Measurements from ENCODE around the gene PCSK1N. TPM values are rescaled to one million over a fixed set of nuclear protein-coding genes. Genes with fewer than 3 reads are reported as not detected.

The PCSK1N gene
- total and polyA plus RNA-seq, 2 experiments from 2014 or later: 7.1 to 8.7 TPM

- Histone ChIP-seq H3K9me3 (ENCODE audit: low read depth) (no peaks in the 10 kb centered on the region), H3K27ac (no peak overlapping the region), H3K36me3 (no peaks in the 10 kb centered on the region), H3K4me1 (ENCODE audit: low read depth) (no peaks in the 10 kb centered on the region), H3K4me3 (no peak overlapping the region), H3K27me3 (no peaks in the 10 kb centered on the region)
- DNase-seq (ENCODE audit: low read depth in 1 of 2, low spot score in 1 of 2): no peak
- TF ChIP-seq CTCF (IDR thresholded peaks at IDR 0.05; ENCODE audit: low read depth, low read length): no peak
Measured at GRCh38 chrX:48790477-48790876, 44.9 kb downstream of the PCSK1N start.

- H3K4me3 ChIP-seq: no peak overlapping the region
- H3K27ac ChIP-seq: no peak overlapping the region
- TF ChIP-seq CTCF (IDR thresholded peaks at IDR 0.05; ENCODE audit: low read depth, low read length): no peak
- DNase-seq (ENCODE audit: low read depth in 1 of 2, low spot score in 1 of 2): no peak
- no peaks in the 10 kb centered on the region for H3K9me3 ChIP-seq (ENCODE audit: low read depth)
- H3K27me3 ChIP-seq: no peaks in the 10 kb centered on the region
- H3K4me1 ChIP-seq (ENCODE audit: low read depth): no peaks in the 10 kb centered on the region
- no peaks in the 10 kb centered on the region for H3K36me3 ChIP-seq
Measured at GRCh38 chrX:48789366-48790220, 45.8 kb downstream of the PCSK1N start.

GRCh38 chrX:48787505-48788443 is 47.6 kb downstream of the PCSK1N start:
- Histone ChIP-seq H3K27me3 (no peaks in the 10 kb centered on the region), H3K27ac (no peak overlapping the region), H3K4me3 (no peak overlapping the region), H3K4me1 (ENCODE audit: low read depth) (no peaks in the 10 kb centered on the region), H3K36me3 (no peaks in the 10 kb centered on the region), H3K9me3 (ENCODE audit: low read depth) (no peaks in the 10 kb centered on the region)
- no peak for DNase-seq (ENCODE audit: low read depth in 1 of 2, low spot score in 1 of 2)
- no peak for TF ChIP-seq CTCF (IDR thresholded peaks at IDR 0.05; ENCODE audit: low read depth, low read length)

GRCh38 chrX:48786825-48787504 is 48.4 kb downstream of the PCSK1N start:
- TF ChIP-seq CTCF (IDR thresholded peaks at IDR 0.05; ENCODE audit: low read depth, low read length): no peak
- Histone ChIP-seq H3K4me1 (ENCODE audit: low read depth) (no peaks in the 10 kb centered on the region), H3K27me3 (no peaks in the 10 kb centered on the region), H3K27ac (no peak overlapping the region), H3K36me3 (no peaks in the 10 kb centered on the region), H3K4me3 (no peak overlapping the region), H3K9me3 (ENCODE audit: low read depth) (no peaks in the 10 kb centered on the region)
- no peak for DNase-seq (ENCODE audit: low read depth in 1 of 2, low spot score in 1 of 2)

- no peak for TF ChIP-seq CTCF (IDR thresholded peaks at IDR 0.05; ENCODE audit: low read depth, low read length)
- DNase-seq (ENCODE audit: low read depth in 1 of 2, low spot score in 1 of 2): no peak
- no peaks in the 10 kb centered on the region for H3K4me1 ChIP-seq (ENCODE audit: low read depth)
- no peak within 1 kb of the TSS for H3K4me3 ChIP-seq
- H3K9me3 ChIP-seq (ENCODE audit: low read depth): no peaks in the 10 kb centered on the region
- H3K36me3 ChIP-seq: no peaks in the 10 kb centered on the region
- no peaks in the 10 kb centered on the region for H3K27me3 ChIP-seq
- no peak within 1 kb of the TSS for H3K27ac ChIP-seq
Measured at GRCh38 chrX:48786341-48786800, 49.0 kb downstream of the PCSK1N start, which contains the start of gene GATA1. Gene GATA1 (plus strand): TSS chrX:48786590. CDS start chrX:48791110, 4,520 bp downstream.
